Keratinocyte (primary cell): Measurements from ENCODE around the gene MTR. TPM values are rescaled to one million over a fixed set of nuclear protein-coding genes. Genes with fewer than 3 reads are reported as not detected.

Source experiments
- DNase-seq: peaks from one replicate; pipeline ENCODE4 v3.0.0-alpha.2; 2011; ENCODE audit warnings: low read depth, missing footprints, low spot score
- FAIRE-seq: peaks from 2 replicates; lab custom pipeline; 2011; peaks lifted over from hg19 to GRCh38; lab: Jason Lieb, UNC
- H2AFZ ChIP-seq: 2 replicates; pipeline ENCODE4 v1.6.0; 2012; ENCODE audit warnings: low read length, control low read depth, inconsistent platforms; ENCODE audit not compliant: control insufficient read depth
- H3K27ac ChIP-seq: 2 replicates; pipeline ENCODE4 v1.5.1; 2011; ENCODE audit warnings: low read length; ENCODE audit not compliant: control insufficient read depth, insufficient read depth
- H3K27me3 ChIP-seq: 3 replicates; pipeline ENCODE4 v1.6.0; 2011; ENCODE audit warnings: low read length; ENCODE audit not compliant: control insufficient read depth, insufficient read depth; ENCODE audit errors: extremely low read depth
- H3K36me3 ChIP-seq, 2 experiments: 2 replicates in 1 of 2; 3 replicates in 1 of 2; pipeline ENCODE4 v1.5.1; 2011; ENCODE audit warnings: low read length in 2 of 2, mild to moderate bottlenecking in 1 of 2; ENCODE audit not compliant: control insufficient read depth in 2 of 2, insufficient read depth in 2 of 2; ENCODE audit errors: extremely low read depth in 1 of 2
- H3K4me1 ChIP-seq: 3 replicates; pipeline ENCODE4 v1.5.1; 2011; ENCODE audit warnings: low read length; ENCODE audit not compliant: control insufficient read depth, insufficient read depth; ENCODE audit errors: extremely low read depth
- H3K4me2 ChIP-seq: 3 replicates; pipeline ENCODE4 v1.6.0; 2011; ENCODE audit warnings: low read depth, low read length; ENCODE audit not compliant: control insufficient read depth, insufficient read depth; ENCODE audit errors: extremely low read depth
- H3K4me3 ChIP-seq, 3 experiments: fragments of 200-600 bp in 1 of 3; sonication (generic) in 1 of 3; 2 replicates in 2 of 3; 3 replicates in 1 of 3; pipeline ENCODE4 v1.5.1; 2011 to 2016; ENCODE audit warnings: low read length in 3 of 3, mild to moderate bottlenecking in 3 of 3, control low read depth in 2 of 3, inconsistent platforms in 1 of 3, low read depth in 1 of 3, mixed read lengths in 1 of 3, mixed run types in 1 of 3, moderate library complexity in 1 of 3; ENCODE audit not compliant: control insufficient read depth in 2 of 3, insufficient read depth in 2 of 3; ENCODE audit errors: extremely low read depth in 1 of 3
- H3K79me2 ChIP-seq: 2 replicates; pipeline ENCODE4 v1.6.0; 2012; ENCODE audit warnings: low read length; ENCODE audit not compliant: control insufficient read depth, insufficient read depth
- H3K9ac ChIP-seq: 3 replicates; pipeline ENCODE4 v1.6.0; 2011; ENCODE audit warnings: low read length; ENCODE audit not compliant: control insufficient read depth, insufficient read depth; ENCODE audit errors: extremely low read depth
- H3K9me1 ChIP-seq: 3 replicates; pipeline ENCODE4 v1.6.0; 2011; ENCODE audit warnings: low read length; ENCODE audit not compliant: control insufficient read depth, insufficient read depth; ENCODE audit errors: extremely low read depth
- H3K9me3 ChIP-seq: 2 replicates; pipeline ENCODE4 v1.5.1; 2012; ENCODE audit warnings: low read depth, low read length; ENCODE audit not compliant: control insufficient read depth
- H4K20me1 ChIP-seq: 3 replicates; pipeline ENCODE4 v1.6.0; 2011; ENCODE audit warnings: low read length; ENCODE audit not compliant: control insufficient read depth, insufficient read depth; ENCODE audit errors: extremely low read depth
- CTCF ChIP-seq, 3 experiments: IDR thresholded peaks in 1 of 3; conservative IDR thresholded peaks in 1 of 3; optimal IDR thresholded peaks in 1 of 3; 2 replicates in 2 of 3; 3 replicates in 1 of 3; pipeline versions ENCODE3 to v1.5.1; 2011; ENCODE audit warnings: low read length in 3 of 3, mild to moderate bottlenecking in 3 of 3, moderate library complexity in 2 of 3, control low read depth in 1 of 3, inconsistent platforms in 1 of 3; ENCODE audit not compliant: insufficient read depth in 2 of 3; ENCODE audit errors: extremely low read depth in 1 of 3
- EZH2 ChIP-seq: IDR thresholded peaks from one replicate; pipeline ENCODE4 v1.6.1; 2012; ENCODE audit warnings: inconsistent platforms, mild to moderate bottlenecking, low read length, moderate library complexity
- dilution Hi-C: fragments of 300-500 bp; cut with MboI; formaldehyde crosslinking; loops from one replicate; pipeline ENCODE4 v1.7.0; 2020; ENCODE audit warnings: low sequenced_read_pairs; ENCODE audit not compliant: extremely low pct_ligation_motif_present
- polyA plus RNA-seq, 5 experiments: library from polyadenylated mRNA; depleted of rRNA in 3 of 5; stranded (reverse) in 3 of 5; stranded (forward) in 1 of 5; unstranded in 1 of 5; fragments of >200 nt; gene quantifications; 1 replicate in 1 of 5; 2 replicates in 3 of 5; 3 replicates in 1 of 5; pipeline versions ENCODE4 v1.2.1 to v1.2.3, GENCODE V29; 2011 to 2012; ENCODE audit warnings: missing spikeins in 2 of 5, low read depth in 1 of 5, low replicate concordance in 1 of 5

The MTR gene
- polyA plus RNA-seq, 1 donor (not counting 4 experiments of a cell fraction or from before 2014, with no cell fraction given) = 14.3 TPM

DNA sequence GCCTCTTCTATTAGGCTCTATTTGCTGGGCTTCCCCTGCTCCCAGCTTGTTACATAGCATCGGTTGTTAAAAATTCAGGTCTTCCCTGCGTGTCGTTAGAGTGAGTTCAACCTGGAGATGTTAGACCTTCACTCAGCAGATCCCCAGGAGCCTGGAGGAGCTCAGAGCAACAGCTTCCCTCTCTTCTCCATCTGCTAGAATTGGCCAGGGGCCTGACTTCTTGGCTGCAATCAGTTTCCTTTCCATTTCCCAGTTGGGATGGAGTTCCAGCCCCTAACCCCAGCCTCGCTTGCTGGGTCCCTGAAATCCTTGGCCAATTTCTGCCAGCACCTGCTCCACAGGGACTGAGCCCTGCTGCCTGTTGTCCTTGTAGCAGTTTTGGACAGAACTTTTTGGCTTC is 153.3 kb downstream of the MTR start:
- Histone ChIP-seq H2AFZ (no peak overlapping the region), H3K4me2 (no peak overlapping the region), H3K27me3 (no peaks in the 10 kb centered on the region), H3K9ac (no peak overlapping the region), H4K20me1 (no peaks in the 10 kb centered on the region), H3K36me3 (no peaks in the 10 kb centered on the region), H3K27ac (no peak overlapping the region), H3K4me1 (no peaks in the 10 kb centered on the region), H3K9me3 (no peaks in the 10 kb centered on the region), H3K79me2 (no peaks in the 10 kb centered on the region), H3K9me1 (no peaks in the 10 kb centered on the region), H3K4me3 (no peak overlapping the region)
- no peak for FAIRE-seq
- DNase-seq = no peak
- no peak for TF ChIP-seq EZH2
- no peak for TF ChIP-seq CTCF (optimal IDR thresholded peaks at IDR 0.05 in 1 of 3, IDR thresholded peaks at IDR 0.05 in 1 of 3, conservative IDR thresholded peaks at IDR 0.05 in 1 of 3; ENCODE audit: extremely low read depth in 1 of 3, insufficient read depth in 2 of 3, low read length in 3 of 3)
- dilution Hi-C loops = no loop called here

DNA sequence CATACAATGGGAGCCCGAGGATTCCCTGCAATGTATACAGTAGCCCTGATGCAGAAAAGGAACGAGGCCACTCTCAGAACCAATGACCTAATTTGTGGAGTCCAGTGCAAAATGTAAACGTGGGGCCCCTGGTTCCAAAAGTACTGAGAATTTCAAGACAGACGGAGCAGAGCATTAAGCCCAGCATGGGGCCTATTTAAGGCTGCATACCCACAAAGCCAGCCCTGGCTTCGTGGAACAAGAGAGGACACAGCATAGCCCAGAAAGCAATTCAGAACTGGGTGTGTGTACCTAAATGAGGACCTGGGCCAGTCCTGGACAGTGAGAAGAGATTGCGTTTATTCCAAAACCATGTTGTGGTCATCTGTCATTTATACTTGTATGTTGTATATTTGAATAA is 153.9 kb downstream of the MTR start:
- Histone ChIP-seq H3K9me3 (no peaks in the 10 kb centered on the region), H3K79me2 (no peaks in the 10 kb centered on the region), H3K4me3 (no peak overlapping the region), H3K36me3 (no peaks in the 10 kb centered on the region), H3K9ac (no peak overlapping the region), H3K9me1 (no peaks in the 10 kb centered on the region), H3K27ac (no peak overlapping the region), H3K4me1 (no peaks in the 10 kb centered on the region), H2AFZ (no peak overlapping the region), H4K20me1 (no peaks in the 10 kb centered on the region), H3K4me2 (no peak overlapping the region), H3K27me3 (no peaks in the 10 kb centered on the region)
- dilution Hi-C loops = no loop called here
- DNase-seq (no peak), FAIRE-seq (no peak)
- TF ChIP-seq CTCF (optimal IDR thresholded peaks at IDR 0.05 in 1 of 3, IDR thresholded peaks at IDR 0.05 in 1 of 3, conservative IDR thresholded peaks at IDR 0.05 in 1 of 3; ENCODE audit: extremely low read depth in 1 of 3, insufficient read depth in 2 of 3, low read length in 3 of 3) (no peak), EZH2 (no peak)
